Right hindlimb (tissue), 1 donor: ENCODE data around the gene CLTC.
"Not testable (repeated sequence)": the region's sequence is repeated elsewhere in the genome, so short reads cannot be mapped to it uniquely, and the experiment has no call there.

Experiments used
- DNase-seq: peaks from one replicate; pipeline ENCODE4 v3.0.0-alpha.2; 2018

The CLTC gene

DNA sequence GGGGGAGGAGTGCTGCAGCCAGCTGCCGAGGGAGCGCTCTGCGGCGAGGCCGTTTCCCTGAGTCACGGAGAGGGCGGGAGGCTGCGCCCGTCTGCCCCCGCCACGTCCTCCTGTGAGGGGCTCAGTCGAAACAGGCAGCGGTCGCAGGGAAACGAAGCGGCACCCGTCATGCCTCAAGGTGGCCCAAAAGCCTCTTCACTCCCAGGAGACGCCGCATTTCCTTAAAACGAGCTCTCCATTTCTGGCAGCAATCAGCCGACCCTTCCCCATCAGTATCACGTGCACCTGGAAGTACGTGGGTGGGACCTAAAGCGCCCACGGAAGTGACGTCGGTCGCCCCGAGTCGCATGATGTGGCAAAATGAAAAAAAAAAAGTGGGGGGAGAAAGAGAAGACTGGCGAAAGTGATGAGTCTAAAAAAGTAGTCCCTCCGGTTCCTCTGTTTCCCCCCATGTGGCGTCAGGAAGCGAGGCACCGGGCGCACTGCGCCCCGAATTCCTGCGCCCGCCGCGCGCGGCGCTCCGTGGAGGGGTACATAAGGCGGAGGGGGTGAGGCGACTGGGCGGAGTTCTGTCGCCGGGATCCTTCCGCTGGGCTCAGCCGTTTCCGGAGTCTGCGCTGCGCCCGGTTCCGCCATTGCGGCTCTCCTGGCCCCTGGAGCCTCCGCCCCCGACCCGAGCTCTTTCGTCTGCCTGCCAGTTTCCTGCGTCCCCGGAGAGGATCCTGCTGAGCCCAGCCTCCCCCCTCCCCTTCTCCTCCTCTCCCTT is at the start of gene CLTC:
CLTC (plus strand) TSS at position 598 of the 766 bp plus-strand sequence. CDS start 237 bp downstream, outside the sequence.
- DNase-seq, result peak; percentile 96

DNA sequence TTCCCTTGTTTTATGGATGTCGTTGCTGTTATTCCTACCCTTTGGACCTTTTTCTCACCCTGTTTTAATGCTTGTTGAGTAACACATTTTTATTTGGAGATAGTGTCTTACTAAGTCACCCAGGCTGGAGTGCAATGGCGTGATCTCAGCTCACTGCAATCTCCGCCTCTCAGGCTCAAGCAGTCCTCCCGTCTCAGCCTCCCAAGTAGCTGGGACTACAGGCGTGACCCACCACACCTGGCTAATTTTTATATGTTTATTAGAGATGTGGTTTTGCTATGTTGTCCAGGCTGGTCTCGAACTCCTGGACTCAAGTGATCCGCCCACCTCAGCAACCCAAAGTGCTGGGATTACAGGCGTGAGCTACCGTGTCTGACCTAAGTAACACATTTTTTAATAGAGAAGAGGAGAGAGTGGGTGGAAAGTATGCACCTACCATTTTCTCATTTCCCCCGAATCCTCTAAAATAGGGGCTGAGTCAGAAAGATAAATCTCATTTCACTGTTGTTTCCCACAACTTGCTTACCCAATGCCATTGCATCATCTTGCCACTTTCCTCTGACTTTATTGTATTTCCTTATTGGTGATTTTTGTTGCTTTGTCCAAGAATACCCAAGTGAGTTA is 47.3 kb upstream of the CLTC start:
- DNase-seq, result no peak

DNA sequence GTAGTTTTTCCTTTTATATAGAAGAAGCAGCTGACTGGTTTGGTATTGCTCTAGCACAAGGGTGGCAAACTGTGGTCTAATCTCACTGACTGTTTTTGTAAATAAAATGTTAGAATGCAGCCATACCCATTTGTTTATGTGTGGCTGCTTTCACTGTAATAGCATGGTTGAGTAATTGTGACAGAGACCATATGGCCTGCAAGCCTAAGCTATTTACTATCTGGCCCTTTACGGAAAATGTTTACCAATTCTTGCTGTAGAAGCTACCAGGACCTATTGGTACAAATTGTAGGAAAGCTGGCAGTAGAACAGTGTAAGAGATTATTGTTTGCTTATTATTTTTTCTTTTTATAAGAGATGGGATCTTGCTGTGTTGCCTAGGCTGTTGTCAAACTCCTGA is 35.5 kb upstream of the CLTC start:
- DNase-seq, result not testable (repeated sequence)

DNA sequence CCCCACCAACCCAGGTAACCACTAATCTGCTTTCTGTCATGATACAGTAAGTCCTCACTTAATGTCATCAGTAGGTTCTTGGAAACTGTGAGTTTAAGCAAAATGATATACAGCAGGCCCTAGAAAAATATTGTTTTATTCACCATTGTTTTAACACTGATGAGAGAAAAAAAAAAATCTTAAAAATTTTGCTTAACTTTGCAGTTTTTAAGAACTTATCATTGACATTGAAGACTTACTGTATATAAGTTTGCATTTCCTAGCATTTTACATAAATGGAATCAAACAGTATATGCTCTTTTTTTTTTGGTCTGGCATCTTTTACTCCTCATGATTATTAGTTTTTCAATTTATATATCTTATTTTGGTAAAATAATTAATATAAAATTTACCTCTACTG is 19.5 kb upstream of the CLTC start:
- no peak for DNase-seq

DNA sequence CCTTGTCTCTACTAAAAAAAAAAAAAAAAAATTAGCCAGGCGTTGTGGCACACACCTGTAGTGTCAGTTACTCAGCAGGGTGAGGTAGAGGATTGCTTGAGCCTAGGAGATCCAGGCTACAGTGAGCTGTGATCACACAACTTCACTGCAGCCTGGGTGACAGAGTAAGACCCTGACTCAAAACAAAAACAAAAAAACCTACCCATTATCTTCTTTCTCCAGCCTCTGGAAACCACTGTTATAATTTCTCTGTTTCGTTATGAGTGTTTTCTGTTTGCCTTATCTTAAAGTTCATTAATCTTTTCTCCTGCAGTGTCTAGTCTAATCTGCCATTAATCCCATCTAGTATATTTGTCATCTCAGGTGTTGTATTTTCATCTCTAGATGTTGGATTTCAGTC is 18.6 kb upstream of the CLTC start:
- DNase-seq, result no peak

DNA sequence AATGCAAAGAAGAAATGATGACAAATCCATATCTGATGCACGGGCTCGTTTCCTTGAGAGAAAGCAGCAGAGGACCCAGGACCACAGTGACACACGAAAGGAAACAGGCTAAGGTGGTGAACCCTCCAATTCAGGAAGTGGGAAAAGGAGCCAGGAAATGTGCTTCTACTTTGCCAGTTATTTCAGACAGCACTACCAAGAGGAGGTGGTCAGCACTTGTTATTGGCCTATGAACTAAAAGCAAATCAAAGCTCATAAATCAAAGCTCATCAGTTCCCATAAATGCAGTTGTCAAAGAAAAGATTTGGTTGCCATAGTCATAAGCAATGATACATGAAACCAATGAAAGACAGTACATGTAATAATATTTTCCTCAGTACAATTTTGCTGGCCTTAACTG is 12.6 kb upstream of the CLTC start:
- no peak for DNase-seq

DNA sequence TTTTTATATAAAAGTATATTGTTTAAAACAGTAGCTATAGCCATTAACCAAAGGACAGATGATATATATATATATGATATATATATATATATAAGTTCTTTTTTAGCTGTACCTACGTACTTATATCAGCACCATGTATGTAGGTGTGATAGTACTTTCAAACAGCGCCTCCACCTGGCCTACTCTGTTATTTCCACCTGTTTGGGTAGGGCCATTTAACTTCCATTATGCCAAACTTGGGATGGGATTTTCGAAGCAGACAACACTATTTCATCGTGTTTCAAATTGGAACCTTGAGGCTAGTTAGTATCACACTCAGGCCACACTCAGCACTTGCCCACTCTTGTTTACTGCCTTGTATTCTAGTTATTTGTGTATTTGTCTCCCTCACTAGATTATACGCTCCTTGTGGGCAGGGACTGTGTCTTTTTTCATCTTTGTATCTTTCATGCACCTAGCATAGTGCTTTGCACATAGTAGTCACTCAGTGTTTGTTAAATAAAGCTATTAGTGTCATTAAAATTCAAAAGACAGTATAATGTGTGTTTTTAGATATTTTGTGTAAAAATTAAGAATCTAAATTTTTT is 11.8 kb upstream of the CLTC start:
- DNase-seq, result no peak

DNA sequence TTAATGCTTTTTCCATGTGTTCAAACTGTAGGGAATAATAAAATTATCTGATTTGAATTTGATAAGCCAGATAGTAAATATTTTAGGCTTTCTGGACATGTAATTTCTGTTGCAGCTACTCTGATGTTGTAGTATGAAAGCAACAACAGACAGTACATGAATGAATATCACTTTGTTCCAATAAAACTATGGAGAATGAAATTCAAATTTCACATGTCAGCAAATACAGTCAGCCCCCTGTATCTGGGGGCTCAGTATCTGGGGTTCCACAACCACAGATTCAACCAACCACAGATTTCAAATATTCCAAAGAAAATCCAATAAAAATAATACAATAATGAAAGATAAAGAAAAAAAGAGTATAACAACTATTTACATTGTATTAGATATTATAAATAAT is 8.2 kb upstream of the CLTC start:
- no peak for DNase-seq

DNA sequence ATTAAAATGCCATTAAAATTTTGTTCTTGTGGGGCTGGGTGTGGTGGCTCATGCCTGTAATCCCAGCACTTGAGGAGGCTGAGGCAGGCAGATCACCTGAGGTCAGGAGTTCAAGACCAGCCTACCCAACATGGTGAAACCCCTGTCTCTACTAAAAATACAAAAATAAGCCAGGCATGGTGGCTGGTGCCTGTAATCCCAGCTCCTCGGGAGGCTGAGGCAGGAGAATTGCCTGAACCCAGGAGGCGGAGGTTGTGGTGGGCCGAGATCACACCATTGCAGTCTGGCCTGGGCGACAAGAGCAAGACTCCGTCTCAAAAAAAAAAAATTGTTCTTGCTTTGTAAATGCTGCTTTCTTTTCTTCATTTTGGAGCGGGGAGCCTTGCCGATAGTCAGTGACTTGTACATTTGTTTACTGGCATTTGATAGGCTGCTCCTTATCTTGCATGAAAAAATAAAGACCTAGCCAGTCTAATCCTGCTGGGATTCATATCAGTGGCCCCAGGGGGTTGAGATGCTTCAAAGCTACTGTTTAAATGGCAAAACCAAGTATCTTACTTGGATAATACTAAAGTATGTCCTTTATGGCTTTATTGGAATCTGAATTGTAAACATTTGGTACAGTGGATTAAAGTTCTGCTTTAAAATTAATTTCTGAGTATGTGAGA is 3.3 kb upstream of the CLTC start:
- no peak for DNase-seq

DNA sequence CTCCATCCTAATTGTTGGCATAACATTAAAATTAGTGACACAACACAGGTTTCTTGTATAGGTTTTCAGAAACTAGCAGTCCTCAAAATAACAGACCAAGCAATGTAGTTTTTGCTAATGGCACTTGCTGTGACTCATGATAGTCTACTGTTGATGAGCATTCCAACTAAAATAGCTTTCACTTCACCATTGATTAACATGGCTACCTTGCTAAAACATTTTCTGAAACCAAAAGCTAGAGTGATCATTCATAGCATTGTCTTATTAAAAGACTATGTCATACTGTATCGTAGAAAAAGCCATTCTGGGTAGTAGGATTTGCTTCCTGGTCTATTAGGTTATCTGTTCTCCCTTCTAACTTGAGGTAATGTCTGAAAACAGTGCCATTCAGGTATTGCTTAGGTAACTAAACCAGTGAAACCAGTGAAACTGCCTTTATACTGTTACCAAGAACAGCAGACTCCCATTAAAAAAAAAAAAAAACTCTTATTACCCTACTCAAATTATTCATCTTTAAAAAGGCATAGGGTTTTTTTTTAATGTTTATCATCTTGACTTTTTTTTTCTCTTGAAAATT is 2.5 kb upstream of the CLTC start:
- DNase-seq, result no peak

DNA sequence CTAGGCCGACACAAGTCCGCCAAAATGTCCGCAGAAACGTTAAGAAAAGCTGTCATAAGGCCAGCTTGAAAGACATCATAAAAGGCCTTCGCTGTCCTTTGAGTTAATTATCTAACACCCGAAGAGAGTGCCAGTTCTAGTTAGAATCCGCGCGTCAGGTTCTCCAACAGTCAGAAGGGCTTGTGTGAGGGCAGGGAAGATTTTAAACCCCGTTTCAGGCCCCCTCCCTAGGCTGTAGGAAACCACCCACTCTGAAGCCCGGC is 729 bp upstream of the CLTC start:
- no peak for DNase-seq

DNA sequence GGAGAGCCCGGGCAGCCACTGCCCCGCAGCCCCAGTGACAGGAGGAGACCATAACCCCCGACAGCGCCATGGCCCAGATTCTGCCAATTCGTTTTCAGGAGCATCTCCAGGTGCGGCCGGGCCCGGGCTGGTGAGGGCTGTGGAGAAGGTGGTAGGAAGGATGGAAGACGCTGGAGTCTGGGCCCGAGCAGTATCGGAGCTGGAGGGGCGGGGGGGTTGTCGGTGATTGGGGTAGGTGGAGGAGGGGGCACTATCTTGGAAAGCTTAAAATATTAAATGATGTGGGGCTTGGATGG is 317 bp downstream of the CLTC start:
- DNase-seq, result no peak

DNA sequence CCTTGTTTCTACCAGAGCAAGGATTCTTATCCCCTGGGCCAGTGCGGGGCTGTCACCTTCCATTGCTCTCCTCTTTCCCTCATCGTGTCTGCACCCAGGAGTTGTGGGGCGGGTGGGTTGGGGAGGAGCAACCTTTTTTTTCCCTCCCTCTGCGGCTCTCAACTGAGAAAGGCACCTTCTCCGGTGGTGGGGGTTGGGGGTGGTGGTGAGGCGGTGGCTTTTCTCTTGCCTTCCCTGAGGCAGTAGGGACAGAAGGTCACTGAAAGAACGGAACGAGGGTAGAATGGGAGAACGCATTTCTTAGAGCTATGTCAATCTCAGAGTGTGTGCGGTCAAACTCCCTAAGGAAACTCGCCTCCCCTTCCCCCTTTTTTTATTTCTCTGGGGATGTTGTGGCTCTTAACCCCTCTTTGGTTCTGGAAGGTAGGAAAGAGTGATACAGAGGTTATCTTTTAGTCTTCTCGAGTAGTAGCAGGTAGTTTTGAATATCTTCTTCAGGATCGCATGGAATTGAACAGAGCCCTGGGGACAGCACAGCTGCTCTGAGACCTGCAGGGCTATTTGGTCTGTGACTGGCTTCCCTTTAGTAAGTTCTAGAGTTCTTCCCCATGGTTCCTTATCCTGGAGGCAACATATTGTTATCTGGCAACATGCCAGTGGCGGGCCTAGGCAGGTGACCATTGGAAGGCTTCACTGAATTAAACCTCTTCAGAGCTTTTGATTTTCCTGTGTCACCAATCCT is 994 bp downstream of the CLTC start:
- peak; percentile 51 for DNase-seq

DNA sequence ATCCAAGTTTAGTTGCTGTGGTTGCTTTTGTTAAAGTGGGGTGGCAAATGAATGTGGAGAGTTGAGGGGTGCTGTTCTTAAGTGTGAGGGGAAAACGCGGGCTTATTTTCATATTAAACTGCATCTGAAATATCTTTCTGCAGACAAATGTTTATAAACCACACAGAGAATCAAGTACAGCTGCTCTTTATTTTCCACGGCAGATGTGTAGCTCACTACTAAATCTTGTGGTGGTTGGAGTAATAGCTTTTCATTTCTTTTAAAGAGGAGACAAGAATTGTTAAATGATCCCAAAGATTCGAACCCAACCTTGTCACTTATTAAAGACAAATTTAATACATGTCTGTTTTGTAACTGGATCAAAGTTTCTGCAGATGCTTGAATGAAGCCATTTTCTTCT is 2.1 kb downstream of the CLTC start:
- no peak for DNase-seq

DNA sequence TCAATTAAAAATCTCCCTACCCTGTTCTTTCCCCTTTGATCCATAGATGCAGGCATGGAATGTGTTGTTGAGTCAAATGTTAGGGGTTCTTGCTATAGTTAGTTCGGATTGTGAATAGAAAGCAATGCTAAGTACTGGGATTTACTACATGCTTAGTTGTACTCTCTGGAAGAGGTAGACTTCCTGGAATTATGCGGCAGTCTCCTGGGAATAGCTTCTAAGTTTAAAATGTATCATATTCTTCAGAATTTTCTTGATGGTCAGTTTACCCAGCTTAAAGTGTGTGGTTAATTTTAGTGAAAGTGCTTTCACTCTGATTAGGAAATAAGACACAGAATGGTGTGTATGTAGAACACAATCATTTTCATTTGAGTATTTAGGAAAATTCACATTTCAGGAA is 3.5 kb downstream of the CLTC start:
- DNase-seq, result no peak

DNA sequence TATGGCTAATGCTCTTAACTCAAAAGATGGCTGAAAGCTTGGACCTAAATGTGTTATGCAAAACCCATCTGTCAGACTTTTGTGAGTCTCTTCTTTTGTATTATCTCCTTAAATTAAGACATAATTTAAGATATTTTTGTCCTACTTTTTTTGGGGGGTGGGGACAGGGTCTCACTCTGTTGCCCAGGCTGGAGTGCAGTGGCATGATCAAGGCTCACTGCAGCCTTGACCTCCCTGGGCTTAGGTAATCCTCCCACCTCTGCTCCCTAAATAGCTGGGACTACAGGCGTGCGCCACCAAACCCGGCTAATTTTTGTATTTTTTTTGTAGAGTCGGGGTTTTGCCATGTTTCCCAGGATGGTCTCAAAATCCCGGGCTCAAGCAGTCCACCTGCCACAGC is 7.1 kb downstream of the CLTC start:
- no peak for DNase-seq

DNA sequence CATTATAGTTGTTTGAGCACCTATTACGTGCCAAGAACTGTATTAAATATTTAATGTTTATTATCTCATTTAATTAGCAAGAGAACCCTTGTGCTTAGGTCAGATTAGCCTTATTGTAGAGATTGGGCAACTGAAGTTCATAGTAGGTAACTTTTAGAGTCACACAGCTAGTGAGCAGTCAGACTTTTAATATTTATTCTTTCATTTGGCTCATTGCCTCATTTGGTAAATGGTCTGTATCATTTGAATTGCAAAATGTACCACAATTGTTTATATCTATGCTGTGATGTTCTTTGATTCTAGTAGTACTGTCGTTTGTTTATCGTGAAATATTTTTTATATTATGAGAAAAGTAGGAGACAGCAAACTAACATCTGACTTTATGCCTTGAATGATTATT is 7.6 kb downstream of the CLTC start:
- DNase-seq, result no peak

DNA sequence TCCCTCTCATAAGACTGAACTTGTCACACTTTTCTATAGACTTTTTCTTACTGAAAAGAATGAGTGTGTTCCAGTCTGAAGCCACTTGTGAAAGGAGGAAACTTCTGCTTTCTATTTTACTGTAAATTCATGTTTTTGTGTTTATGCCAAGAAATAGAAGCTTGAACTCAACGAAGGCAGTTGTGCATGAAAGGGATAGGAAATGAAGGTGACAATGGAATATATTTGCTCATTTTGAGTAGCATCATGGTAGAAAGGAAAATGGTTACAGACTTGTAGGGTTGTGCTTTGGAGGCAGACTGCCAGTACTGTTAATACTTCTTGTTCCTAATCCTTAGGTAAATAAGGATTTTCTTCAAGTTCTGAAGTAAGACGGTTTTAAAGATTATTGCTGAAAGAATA is 8.1 kb downstream of the CLTC start:
- DNase-seq, result no peak

DNA sequence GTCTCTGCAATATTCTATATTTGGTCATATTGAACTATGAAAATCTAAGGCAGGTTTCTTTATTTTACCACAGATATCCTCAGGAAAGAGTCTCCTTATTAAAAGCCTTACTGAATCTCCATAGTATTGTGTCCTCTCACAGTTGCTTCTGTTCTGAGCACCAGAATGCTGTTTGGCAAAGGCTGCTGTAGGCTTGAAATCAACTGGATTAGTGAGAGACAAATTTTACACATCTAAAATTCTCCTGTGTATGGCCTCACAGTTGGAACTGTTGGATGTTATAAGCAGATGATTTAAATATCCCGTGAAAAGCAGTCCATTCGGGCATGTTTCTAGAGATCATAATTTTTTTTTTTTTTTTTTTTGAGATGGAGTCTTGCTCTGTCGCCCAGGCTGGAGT is 9.5 kb downstream of the CLTC start:
- no peak for DNase-seq

DNA sequence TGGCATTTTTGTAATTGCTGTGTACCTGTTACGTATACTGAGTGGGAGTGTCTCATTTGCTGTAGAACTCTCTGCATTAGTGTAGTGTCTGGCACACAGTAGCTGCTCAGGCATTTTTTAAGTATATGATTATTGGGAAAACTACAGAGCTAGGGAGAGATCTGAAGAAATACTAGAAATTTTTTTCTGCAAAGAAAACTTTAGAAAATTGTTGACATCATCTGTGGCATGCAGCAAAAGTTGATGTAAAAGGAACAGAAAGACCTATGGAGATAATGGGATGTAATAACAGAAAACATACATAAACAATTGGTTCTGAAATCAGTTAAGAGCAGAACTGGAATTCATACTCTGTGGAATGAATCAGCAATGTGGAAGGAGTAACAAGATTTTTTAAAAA is 11.6 kb downstream of the CLTC start:
- no peak for DNase-seq

DNA sequence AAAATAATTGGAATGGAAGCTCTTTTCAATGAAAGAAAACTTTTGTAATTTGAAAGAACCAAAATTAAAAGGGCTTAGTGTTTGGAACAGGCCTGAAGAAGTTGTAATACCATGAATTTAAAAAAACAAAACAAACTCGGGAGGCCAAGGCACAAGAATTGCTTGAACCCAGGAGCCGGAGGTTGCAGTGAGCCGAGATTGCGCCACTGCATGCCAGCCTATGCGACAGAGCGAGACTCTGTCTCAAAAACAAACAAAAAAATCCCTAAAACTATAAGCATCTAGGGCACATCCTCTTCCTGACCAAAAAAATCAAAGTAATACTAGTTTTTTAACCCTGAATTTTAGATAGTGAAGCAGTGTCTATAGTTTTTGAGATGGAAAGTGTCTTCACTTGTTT is 12.7 kb downstream of the CLTC start:
- DNase-seq, result no peak

DNA sequence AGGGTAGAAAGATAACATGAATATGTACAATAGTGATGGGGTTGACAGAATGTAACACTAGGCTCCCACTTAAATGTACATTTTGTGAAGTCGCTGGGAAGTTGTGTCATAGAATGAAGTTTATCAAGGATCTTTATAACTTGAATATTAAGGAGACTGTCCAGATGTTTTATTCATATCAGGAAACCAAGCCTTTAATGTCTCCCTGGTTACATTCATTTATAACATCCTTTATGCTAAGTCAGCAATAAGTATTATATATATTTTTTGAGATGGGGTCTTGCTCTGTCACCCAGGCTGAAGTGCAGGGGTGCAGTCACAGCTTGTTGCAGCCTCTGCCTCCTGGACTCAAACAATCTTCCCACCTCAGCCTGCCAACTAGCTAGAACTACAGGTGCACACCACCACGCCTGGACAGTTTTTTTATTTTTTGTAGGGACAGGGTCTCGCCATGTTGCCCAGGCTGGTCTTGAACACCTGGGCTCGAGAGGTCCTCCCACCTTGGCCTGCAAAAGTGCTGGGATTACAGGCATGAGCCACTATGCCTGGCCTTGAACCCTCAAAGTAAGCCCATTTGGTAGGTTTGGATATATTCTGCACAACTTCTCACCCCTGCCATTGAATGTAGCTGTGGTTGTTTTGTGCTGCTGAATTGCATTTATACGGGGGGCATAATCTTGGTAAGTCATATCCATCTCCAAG is 14.1 kb downstream of the CLTC start:
- DNase-seq, result no peak
